Activated CD4-positive, CD25-positive, alpha-beta regulatory T cell (primary cell): ENCODE data around the gene SPIRE1.
"Not testable (repeated sequence)": the region's sequence is repeated elsewhere in the genome, so short reads cannot be mapped to it uniquely, and the experiment has no call there.

Experiments
- DNase-seq, 4 experiments: peaks; one replicate each; lab custom pipeline; 2025; lab: John Stamatoyannopoulos, UW

The SPIRE1 gene

DNA sequence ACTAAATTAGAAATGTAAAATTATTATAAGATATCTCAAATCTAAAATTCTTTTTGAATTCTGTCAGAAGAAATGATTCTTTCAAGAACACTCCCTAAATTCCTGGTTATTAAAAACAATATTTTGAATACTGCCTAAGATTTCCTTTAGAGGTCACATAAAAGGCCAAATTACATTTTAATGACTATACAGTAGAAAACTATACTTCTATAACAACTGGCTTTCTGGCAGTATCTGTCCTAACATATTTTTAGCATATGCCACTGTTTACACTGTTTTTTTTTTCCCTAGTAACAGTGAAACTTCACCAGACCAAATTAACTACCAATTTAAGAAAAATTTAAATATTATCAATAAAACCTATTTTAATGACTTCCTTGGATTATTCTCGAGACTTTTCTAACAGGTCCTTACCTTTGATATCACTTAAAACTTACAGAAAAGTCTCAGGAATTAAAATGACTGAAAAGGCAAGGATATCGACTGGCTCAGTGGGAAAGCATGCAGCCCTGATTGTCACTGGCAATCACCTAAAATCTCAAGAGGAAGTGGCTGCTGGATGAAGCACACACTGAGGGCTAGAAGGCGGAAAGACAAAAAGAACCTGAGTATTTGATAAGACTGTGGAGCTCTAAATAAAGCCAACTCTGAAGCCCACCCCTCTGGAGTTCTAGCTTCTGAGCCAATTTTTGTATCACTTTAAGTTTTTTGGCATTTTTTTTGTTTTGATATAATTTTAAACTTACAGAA is 59.6 kb downstream of the SPIRE1 start:
- no peak for DNase-seq

DNA sequence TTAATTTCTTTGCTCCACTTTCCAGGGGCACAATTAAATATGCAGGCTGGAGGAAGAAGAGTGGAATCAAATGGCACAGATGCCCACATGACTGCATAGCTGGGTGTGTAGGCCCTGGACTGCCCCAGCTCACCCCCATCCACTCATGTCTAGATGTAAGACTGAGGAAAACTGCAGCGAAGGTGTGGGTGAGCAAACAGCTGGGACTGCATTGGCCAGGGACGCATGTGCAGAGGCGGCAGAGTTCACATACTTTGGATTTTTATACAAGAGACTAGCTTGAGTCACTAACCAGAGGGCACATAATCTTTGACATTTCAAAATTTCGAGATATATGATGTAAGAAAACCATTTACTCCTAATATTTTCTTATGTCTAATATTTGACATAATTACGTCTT is 60.1 kb downstream of the SPIRE1 start:
- no peak for DNase-seq

DNA sequence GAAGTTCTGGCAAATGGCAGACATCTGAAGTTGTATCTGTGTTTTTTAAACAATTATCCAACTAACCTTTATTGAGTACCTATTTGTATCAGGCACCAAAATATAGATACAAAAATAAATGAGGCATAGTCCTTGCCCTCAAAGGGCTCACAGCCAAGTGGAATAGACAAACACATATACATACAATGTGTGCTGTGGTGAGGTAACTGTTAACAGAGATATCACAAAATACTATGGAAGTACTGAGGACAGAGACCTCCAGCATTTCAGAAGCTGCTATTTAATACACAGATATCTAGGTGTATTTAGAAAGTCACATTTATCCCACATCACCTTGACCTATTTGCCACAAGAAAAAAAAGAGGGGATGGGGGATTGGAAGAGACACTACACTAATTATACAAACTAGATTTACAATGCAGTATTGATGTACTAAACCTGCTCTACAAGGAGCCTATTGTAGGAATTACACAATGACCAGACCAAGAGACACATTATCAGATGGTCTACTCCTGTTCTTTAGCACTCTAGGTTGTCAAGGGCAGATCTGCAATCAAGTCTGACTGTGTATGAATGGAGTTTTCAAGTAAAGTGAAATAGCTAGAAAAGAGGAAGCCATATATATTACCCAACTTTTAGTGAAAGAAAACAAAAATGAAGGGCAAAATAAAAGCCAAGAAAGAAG is 62.2 kb downstream of the SPIRE1 start:
- no peak for DNase-seq

- no peak for DNase-seq
Observed at GRCh38 chr18:12593866-12594265, 64.0 kb downstream of the SPIRE1 start.

- no peak for DNase-seq
Observed at GRCh38 chr18:12592597-12593127, 65.2 kb downstream of the SPIRE1 start.

GRCh38 chr18:12589448-12589847 is 68.5 kb downstream of the SPIRE1 start:
- DNase-seq: no peak

- DNase-seq: no peak
Observed at GRCh38 chr18:12586956-12587355, 71.0 kb downstream of the SPIRE1 start.

DNA sequence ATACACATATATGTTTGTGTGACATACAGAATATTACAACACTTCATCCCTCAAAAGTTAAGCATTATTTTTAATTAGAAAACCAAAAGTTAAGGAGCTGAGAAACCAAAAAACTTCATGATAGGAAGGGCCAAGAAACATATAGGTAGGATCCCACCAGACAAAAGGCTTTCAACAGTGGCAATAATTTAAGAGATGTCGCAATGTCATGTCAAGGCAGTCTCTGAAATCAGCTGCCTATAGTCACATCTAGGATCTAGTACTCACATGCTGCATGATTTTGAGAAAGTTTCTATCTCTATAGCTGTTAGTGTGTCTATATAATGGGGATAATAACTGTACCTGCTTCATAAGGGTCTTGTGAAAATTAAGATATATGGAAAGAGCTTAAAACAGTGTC is 72.7 kb downstream of the SPIRE1 start:
- DNase-seq: no peak

GRCh38 chr18:12580630-12581342 is 77.1 kb downstream of the SPIRE1 start:
- no peak for DNase-seq

DNA sequence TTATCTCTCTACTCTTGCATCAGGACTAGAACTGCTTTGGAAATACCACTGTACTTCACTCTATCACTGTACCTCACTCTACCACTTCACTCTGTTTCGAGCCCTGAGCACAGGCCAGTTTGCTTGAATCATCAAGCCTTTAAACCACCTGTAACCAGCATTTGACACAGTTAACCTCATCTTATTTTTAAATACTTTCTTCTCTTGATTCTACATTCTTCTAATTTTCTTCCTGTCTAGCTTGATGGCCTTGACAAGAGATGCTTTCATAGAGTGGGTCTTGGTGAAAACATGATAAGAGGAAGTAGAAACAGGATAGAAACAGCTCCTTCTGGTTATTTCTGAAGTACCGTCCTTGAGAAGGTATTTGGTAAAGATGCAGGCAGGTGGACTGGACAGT is 78.1 kb downstream of the SPIRE1 start:
- DNase-seq: no peak

DNA sequence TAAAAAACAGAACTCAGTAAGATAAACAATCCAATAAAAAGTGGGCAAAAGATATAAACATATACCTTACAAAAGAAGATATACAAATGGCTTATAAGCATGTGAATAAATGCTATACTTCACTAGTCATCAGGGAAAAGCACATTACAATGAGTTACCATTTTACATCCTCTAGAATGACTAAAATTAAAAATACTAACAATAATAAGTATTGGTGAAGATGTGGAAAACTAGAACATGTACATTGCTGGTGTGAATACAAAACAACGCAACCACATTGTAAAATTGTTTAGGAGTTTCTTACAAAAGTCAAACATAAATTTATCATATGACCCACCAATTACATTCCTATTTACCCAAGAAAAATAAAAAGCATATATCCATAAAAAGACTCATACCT is 80.1 kb downstream of the SPIRE1 start:
- DNase-seq: no peak

- DNase-seq: no peak
Observed at GRCh38 chr18:12574494-12575185, 83.3 kb downstream of the SPIRE1 start.

DNA sequence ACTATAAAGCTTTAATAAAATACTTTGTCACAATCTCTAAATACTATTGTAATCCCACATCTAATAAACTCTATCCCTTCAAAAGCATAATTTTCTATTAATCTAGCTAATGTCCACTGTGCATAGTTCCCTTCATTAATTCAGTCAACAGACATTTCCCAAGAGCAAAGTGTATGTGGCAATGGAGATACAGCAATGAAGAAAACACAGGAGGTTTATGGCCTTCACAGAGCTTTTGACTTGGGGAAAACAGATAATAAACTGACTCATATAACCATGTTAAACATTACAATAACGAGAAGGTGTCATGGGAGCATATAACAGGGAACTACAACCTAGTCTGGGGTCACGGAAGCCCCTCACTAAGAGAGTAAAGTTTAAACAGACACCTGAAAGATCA is 86.3 kb downstream of the SPIRE1 start:
- DNase-seq: no peak

DNA sequence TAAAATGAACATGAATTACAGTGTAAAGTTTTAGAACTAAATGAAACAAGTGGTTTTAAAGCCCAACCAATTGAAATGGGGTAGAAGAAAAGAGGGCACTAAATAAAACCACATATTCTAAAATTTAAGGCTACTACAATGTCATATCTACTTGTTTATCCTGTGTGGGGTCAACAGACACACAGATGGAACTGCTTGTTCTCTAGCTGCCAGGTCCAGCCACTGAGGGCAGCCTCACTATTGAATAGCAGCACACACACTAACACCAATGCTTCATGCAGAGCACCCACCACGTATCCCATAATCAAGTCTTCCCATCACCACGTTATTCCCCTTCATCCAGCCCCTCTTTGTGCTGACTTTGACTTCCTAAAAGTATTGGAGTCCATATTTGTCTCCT is 88.1 kb downstream of the SPIRE1 start:
- DNase-seq: no peak

GRCh38 chr18:12567849-12568248 is 90.1 kb downstream of the SPIRE1 start:
- DNase-seq: no peak

- no peak for DNase-seq
Observed at GRCh38 chr18:12564861-12565260, 93.0 kb downstream of the SPIRE1 start.

GRCh38 chr18:12564378-12564777 is 93.5 kb downstream of the SPIRE1 start:
- no peak for DNase-seq

GRCh38 chr18:12560600-12560999 is 97.3 kb downstream of the SPIRE1 start:
- DNase-seq: not testable (repeated sequence)

GRCh38 chr18:12559319-12559718 is 98.6 kb downstream of the SPIRE1 start:
- no peak for DNase-seq

- DNase-seq: no peak
Observed at GRCh38 chr18:12556946-12557806, 100.7 kb downstream of the SPIRE1 start.

GRCh38 chr18:12554796-12555388 is 103.0 kb downstream of the SPIRE1 start:
- DNase-seq: no peak
